ENCODE data around the gene SPDYC.

Gene SPDYC

GRCh38 chr11:65128182-65129145 lies 41.6 kb upstream of the SPDYC start:
- H3K79me2 ChIP-seq = peaks cover 6% of the 10 kb centered on the region
- H3K4me1 ChIP-seq = peaks cover 2% of the 10 kb centered on the region
- H3K27ac ChIP-seq = no peak overlapping the region
- TF ChIP-seq CTCF (IDR thresholded peaks at IDR 0.05) = no peak
- H3K36me3 ChIP-seq (ENCODE audit: control insufficient read depth, insufficient read depth, low read length) = no peaks in the 10 kb centered on the region
- no peak overlapping the region for H3K4me3 ChIP-seq (ENCODE audit: low read depth, low read length)
- no peaks in the 10 kb centered on the region for H3K9me3 ChIP-seq (ENCODE audit: control insufficient read depth, low read length)
- no peak overlapping the region for H3K9ac ChIP-seq
- no peak overlapping the region for H3K4me2 ChIP-seq (ENCODE audit: low read length)
- H2AFZ ChIP-seq = no peak overlapping the region
- no peaks in the 10 kb centered on the region for H3K27me3 ChIP-seq (ENCODE audit: control insufficient read depth, insufficient read depth, low read length)

- Histone ChIP-seq H2AFZ (no peak overlapping the region), H3K27ac (no peak overlapping the region), H3K9ac (no peak overlapping the region), H3K4me1 (peaks cover 2% of the 10 kb centered on the region), H3K79me2 (peaks cover 10% of the 10 kb centered on the region), H3K27me3 (ENCODE audit: control insufficient read depth, insufficient read depth, low read length) (no peaks in the 10 kb centered on the region), H3K36me3 (ENCODE audit: control insufficient read depth, insufficient read depth, low read length) (no peaks in the 10 kb centered on the region), H3K4me2 (ENCODE audit: low read length) (no peak overlapping the region), H3K9me3 (ENCODE audit: control insufficient read depth, low read length) (no peaks in the 10 kb centered on the region), H3K4me3 (ENCODE audit: low read depth, low read length) (no peak overlapping the region)
- no peak for TF ChIP-seq CTCF (IDR thresholded peaks at IDR 0.05)
These were observed 40.2 kb upstream of the SPDYC start for GRCh38 chr11:65129649-65130441.

GRCh38 chr11:65130631-65131416 lies 39.2 kb upstream of the SPDYC start:
- H3K9me3 ChIP-seq (ENCODE audit: control insufficient read depth, low read length) = no peaks in the 10 kb centered on the region
- H3K79me2 ChIP-seq = peaks cover 10% of the 10 kb centered on the region
- no peak overlapping the region for H3K4me2 ChIP-seq (ENCODE audit: low read length)
- H2AFZ ChIP-seq = no peak overlapping the region
- no peak overlapping the region for H3K27ac ChIP-seq
- H3K4me3 ChIP-seq (ENCODE audit: low read depth, low read length) = no peak overlapping the region
- no peaks in the 10 kb centered on the region for H3K27me3 ChIP-seq (ENCODE audit: control insufficient read depth, insufficient read depth, low read length)
- H3K4me1 ChIP-seq = peaks cover 2% of the 10 kb centered on the region
- H3K9ac ChIP-seq = no peak overlapping the region
- no peak for TF ChIP-seq CTCF (IDR thresholded peaks at IDR 0.05)
- no peaks in the 10 kb centered on the region for H3K36me3 ChIP-seq (ENCODE audit: control insufficient read depth, insufficient read depth, low read length)

- Histone ChIP-seq H3K4me1 (peaks cover 2% of the 10 kb centered on the region), H3K36me3 (ENCODE audit: control insufficient read depth, insufficient read depth, low read length) (no peaks in the 10 kb centered on the region), H3K9me3 (ENCODE audit: control insufficient read depth, low read length) (no peaks in the 10 kb centered on the region), H3K9ac (no peak overlapping the region), H3K27ac (no peak overlapping the region), H3K4me3 (ENCODE audit: low read depth, low read length) (no peak overlapping the region), H3K79me2 (peaks cover 10% of the 10 kb centered on the region), H3K27me3 (ENCODE audit: control insufficient read depth, insufficient read depth, low read length) (no peaks in the 10 kb centered on the region), H3K4me2 (ENCODE audit: low read length) (no peak overlapping the region), H2AFZ (no peak overlapping the region)
- no peak for TF ChIP-seq CTCF (IDR thresholded peaks at IDR 0.05)
These were observed 38.6 kb upstream of the SPDYC start for GRCh38 chr11:65131417-65131776.
